NOMO-1 (cell line): ENCODE results near the gene IFITM1.
A peak's percentile ranks its signal among the peaks of the same experiment; 100 is the strongest.
"Not testable (repeated sequence)": the region's sequence is repeated elsewhere in the genome, so short reads cannot be mapped to it uniquely, and the experiment has no call there.

ENCODE experiments used
- DNase-seq, 2 experiments: peaks; one replicate each; lab custom pipeline; 2025; ENCODE audit not compliant: unreplicated experiment in 2 of 2; lab: John Stamatoyannopoulos, UW

The IFITM1 gene

DNA sequence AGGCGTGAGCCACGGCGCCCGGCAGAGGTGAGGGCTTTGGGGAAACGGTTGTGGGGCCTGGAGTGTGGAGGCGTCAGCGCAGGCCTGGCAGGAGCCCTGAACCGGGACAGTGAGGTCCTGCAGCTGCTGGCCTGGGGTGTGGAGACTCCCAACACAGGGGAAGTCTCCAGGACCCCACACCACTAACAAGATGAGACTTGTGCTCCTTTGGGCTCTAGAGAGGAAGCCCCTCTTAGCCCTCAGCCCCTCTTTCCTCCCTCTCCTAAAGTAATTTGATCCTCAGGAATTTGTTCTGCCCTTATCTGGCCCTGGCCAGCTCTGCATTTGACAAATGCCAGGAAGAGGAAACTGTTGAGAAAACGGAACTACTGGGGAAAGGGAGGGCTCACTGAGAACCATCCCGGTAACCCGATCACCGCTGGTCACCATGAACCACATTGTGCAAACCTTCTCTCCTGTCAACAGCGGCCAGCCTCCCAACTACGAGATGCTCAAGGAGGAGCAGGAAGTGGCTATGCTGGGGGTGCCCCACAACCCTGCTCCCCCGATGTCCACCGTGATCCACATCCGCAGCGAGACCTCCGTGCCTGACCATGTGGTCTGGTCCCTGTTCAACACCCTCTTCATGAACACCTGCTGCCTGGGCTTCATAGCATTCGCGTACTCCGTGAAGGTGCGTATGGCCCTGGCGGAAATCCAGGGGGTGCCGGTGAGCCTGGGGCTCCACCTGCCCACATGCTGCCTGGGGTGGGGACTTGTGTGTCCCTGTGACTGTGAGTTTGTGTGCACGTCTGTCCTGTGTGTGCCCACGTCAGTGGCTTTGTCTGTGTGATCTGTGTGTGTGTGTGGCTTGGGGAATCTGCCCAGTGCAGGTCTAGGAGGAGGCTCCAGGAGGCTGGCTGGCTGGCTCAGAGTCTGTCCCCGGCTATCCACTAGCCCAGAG is 5.8 kb upstream of the IFITM1 start, which contains the start of gene IFITM2:
IFITM2 (plus strand) TSS at position 51 of the 943 bp plus-strand sequence; CDS start at position 428, 377 bp downstream.
- peak; percentile 76 to 79 for DNase-seq

DNA sequence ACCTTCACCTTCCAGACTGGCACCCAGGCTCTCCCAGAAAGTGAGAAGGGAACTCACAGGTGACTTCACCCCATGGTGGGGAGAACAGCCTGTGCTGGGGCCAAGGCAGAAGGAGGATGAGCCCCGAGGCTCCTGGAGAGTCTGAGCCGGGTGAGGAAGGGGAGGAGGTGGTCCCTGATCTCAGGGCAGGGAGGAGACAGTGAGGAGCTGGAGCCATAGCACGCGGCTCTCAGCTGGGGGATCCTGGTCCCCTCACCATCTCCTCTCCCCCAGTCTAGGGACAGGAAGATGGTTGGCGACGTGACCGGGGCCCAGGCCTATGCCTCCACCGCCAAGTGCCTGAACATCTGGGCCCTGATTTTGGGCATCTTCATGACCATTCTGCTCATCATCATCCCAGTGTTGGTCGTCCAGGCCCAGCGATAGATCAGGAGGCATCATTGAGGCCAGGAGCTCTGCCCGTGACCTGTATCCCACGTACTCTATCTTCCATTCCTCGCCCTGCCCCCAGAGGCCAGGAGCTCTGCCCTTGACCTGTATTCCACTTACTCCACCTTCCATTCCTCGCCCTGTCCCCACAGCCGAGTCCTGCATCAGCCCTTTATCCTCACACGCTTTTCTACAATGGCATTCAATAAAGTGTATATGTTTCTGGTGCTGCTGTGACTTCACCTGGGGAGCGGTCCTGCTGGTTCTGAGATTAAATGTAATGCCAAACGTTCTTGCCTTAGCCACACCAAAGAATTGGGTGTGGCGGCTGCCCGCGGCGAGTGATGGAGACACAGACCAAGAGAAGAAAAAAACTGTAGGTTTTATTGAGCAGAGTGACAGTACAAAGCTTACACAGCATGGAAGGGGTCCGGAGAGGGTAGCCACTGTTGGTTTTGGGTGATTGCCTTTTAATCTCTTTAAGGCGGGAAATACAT is 4.8 kb upstream of the IFITM1 start:
- DNase-seq = not testable (repeated sequence)

DNA sequence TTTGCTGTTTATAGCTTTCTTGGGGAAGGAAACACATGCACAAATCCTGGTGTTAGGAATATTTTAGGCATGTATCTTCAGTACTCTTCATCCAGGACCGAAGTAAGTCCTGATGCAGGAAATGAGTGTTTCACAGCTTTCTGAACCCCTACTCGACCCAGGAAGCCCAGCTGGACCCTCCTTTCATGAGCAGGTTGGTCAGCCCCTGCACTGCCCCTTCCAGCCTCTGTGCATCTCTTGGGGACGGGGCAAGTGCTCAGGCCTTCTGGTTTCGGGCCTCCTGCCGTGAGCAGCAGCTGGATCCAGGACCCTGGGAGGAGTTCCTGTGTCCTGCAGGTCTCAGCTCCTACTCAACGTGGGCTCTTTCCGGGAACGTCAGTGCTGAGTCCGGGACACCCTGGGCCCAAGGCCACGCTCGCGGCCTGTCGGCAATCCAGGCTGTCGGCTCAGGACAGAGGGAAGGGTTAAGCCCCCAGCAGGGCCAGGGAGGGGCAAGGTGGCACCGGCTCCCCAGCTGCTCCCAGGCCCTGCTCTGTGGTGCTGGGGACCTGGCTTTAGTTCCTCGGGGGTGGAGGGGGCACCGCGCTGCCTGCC is 3.8 kb upstream of the IFITM1 start:
- not testable (repeated sequence) for DNase-seq

DNA sequence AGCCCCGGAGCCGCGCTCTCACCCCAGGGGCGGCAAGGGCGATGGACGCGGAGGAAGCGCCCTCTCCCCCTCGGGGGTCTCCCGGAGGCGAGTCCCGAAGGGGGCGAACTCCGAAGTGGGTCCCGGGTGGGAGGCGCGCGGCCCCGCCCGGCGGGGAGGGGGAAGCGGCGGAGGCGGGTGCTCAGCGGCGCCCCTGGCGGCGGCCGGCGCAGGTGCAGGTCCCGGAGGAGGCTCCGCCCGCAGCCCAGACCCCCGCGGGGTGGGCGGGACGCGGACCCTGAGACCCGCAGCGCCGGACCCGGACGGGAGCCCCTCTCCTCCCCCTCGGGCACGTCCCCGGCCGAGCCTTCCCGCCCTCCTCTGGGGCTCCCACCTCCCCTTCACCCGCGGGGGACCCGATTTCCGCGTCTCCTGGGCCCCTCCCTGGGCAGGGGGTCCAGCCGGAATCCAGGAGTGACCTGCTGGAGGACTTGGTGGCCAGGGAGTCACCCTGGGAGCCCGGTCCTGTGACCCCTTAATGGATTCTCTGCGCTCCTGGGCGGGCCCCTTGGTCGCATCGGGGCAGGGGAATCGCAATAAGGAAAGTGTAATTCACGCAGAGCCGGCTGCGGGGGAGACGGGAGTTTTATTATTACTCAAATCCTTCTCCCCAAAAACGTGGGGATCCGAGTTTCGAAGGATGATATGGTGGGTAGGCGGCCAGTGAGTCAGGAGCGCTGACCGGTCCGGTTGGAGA is 2.7 kb upstream of the IFITM1 start:
- DNase-seq = not testable (repeated sequence)

DNA sequence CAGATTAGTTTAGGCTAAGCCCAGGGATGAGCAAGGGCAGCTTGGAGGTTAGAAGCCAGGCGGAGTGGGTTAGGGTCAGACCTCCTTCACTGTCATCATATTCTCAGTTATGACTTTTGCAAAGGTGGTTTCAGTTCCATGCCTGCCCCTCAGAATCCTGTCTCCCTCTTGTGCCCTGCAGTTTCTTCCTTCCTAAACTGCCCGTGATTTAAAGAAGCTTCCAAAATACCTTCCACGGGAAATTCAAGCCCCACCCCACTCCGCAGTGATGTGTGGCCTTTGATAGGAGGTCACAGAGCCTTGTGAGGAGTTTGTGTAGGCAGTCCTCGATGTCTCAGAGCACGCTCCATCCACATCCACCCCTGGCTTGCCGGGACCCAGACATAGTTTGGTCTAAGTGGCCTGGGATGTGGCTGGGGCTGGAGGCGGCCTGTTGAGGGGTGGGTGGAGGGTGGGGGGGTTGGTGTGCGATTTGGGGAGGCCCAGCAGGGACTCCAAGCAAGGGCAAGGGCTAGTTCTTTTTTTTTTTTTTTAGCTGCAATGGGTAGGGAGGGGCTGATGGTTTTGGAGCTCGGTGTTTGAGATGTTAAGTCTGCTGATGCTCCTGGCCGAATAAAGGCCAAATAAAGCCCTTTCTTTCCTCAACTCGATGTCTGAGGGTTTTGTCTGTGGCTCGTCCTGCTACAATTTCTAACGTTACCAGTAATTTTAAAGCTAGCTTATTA is 1.6 kb upstream of the IFITM1 start:
- no peak for DNase-seq

DNA sequence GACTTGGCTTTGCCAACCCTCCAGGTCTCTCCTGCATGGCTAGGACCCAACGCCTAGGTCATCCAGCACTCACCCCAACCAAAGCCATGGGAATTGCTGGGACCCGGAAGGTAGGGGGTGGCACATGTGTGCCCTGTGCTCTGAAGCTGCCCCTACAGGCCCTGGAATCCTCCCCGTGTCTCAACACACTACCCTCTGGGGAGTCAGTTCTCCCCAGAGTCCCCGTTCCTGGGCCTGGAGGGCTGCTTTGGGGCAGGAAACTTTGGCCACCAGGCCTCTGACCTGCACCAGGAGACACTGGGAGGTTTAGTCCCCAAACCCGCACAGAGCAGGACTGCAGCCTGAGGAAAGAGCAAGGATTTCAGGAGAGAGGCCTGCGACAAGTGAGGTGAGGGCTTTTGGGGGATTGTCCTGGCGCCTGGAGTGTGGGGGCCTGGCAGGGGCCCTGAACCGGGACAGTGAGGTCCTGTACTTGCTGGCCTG is 495 bp upstream of the IFITM1 start:
- DNase-seq = no peak

DNA sequence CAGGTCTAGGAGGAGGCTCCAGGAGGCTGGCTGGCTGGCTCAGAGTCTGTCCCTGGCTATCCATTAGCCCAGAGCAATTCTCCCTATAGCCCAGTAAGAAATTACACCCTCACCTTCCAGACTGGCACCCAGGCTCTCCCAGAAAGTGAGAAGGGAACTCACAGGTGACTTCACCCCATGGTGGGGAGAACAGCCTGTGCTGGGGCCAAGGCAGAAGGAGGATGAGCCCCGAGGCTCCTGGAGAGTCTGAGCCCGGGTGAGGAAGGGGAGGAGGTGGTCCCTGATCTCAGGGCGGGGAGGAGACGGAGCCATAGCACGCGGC is 675 bp downstream of the IFITM1 start:
- not testable (repeated sequence) for DNase-seq

DNA sequence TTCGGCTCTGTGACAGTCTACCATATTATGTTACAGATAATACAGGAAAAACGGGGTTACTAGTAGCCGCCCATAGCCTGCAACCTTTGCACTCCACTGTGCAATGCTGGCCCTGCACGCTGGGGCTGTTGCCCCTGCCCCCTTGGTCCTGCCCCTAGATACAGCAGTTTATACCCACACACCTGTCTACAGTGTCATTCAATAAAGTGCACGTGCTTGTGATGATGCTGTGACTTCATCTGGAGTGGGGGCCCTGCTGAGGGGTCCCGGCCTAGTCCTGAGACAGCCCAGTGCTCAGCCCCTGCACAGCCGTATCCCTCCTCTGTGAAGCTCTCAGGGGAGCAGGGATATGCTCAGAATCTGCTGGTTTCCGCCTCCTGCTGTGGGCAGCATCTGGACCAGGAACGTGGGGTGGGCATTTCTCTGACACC is 1.2 kb downstream of the IFITM1 start:
- DNase-seq = no peak

DNA sequence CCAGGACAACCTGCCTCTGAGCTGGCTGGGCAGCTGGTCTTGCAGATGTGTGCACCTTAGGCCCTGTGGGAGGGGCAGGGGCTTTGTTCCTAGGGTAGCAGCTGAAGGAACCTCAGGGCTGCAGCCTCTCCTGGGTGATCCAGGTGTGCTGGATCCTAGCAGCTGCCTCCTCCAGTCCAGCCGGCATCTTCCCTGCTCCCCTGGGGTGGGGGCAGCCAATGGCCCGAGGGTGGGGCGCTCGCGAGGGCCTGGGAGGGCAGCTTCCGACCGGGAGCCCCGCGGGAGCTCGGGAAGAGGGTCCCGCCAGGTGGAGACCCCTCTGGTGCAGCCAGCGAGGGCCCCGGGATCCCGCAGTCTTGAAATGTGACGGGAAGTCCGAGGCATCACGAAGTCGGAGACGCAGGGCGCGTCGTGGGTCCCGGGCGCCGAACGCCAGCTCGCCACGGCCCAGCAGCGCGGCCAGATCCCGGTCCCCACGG is 1.7 kb downstream of the IFITM1 start:
- DNase-seq = no peak

DNA sequence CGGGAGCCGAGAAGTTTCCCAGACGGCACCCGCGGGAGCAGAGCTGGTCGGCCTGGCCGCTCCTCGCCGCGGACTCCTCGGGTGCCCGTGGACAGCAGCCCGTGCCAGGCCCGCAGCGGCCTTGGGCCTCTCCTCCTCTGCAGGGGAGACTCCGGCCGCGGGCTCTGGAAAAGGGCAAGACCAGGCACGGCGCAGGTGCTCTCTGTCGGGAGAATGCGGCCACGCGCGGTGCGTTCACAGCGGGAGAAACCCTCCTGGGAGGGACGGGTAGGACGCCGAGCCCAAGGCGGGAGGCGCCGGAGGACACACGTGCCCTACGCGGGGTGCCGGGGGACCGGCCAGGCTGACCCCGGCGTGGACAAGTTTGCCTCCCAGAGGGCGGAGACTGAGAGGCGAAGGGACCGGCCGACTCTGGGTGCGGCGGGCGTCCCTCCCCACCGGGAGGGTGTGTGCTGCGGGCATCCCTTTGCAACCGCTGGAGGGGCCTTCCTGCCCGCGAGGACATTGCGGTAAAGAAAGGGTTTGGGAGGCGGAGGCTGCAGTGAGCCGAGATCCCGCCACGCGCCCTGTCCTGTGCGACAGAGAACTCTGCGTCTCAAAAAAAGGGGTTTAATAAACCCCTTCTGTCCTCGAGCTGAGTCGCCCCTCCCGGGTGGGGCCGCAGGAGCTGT is 2.3 kb downstream of the IFITM1 start:
- DNase-seq = no peak

DNA sequence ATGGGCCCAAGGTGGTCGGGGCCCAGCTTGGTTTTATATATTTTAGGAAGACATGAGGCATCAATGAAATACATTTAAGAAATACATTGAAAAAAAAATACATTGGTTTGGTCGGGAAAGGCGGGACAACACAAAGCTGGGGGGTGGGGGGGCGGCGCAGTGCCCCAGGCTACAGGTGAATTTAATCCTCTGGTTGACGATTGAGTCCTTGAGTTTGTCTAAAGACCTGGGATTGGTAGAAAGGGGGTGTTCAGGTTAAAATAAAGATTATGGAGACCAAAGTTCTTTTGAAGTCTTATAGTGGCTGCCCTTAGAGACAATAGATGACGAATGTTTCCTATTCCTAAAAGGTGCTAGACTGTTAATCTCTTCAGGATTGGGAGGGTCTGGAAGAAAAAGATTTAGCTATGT is 3.1 kb downstream of the IFITM1 start:
- no peak for DNase-seq

DNA sequence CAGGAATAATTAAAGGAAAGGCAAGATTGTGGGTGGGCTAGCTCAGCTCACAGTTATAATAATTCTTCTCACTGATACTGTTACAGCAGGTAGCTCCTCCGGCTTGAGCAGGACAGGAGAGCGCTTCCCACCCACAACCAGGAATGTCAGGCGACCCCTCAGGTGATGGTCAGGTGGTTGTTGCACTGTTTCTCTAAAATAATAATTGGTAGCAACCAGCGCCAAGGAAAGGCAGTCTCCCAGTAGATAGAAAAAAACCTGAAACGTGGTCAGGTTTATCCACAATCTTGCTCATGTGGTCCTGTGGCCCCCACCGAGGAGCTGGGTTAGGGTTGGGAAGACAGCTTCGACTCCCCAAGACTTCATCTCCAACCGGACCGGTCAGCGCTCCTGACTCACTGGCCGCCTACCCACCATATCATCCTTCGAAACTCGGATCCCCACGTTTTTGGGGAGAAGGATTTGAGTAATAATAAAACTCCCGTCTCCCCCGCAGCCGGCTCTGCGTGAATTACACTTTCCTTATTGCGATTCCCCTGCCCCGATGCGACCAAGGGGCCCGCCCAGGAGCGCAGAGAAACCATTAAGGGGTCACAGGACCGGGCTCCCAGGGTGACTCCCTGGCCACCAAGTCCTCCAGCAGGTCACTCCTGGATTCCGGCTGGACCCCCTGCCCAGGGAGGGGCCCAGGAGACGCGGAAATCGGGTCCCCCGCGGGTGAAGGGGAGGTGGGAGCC is 4.0 kb downstream of the IFITM1 start:
- DNase-seq = not testable (repeated sequence)

DNA sequence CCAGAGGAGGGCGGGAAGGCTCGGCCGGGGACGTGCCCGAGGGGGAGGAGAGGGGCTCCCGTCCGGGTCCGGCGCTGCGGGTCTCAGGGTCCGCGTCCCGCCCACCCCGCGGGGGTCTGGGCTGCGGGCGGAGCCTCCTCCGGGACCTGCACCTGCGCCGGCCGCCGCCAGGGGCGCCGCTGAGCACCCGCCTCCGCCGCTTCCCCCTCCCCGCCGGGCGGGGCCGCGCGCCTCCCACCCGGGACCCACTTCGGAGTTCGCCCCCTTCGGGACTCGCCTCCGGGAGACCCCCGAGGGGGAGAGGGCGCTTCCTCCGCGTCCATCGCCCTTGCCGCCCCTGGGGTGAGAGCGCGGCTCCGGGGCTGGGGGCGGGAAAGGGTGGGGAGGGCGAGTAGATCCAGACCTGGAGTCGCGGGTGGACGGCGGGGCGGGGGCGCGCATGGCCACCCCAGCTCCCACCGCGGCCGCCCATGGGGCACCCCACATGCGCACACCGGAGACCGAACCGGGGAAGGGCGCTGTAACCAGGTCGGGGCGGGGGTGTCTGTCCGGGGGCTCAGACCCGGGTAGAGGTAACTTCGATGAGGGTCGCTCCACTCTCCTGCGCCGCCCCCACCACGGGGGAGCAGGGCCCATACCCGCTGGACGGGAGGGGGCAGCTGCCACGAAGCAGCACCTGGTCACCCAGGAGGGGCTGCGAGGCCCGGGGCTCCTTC is 4.7 kb downstream of the IFITM1 start:
- DNase-seq = not testable (repeated sequence)

DNA sequence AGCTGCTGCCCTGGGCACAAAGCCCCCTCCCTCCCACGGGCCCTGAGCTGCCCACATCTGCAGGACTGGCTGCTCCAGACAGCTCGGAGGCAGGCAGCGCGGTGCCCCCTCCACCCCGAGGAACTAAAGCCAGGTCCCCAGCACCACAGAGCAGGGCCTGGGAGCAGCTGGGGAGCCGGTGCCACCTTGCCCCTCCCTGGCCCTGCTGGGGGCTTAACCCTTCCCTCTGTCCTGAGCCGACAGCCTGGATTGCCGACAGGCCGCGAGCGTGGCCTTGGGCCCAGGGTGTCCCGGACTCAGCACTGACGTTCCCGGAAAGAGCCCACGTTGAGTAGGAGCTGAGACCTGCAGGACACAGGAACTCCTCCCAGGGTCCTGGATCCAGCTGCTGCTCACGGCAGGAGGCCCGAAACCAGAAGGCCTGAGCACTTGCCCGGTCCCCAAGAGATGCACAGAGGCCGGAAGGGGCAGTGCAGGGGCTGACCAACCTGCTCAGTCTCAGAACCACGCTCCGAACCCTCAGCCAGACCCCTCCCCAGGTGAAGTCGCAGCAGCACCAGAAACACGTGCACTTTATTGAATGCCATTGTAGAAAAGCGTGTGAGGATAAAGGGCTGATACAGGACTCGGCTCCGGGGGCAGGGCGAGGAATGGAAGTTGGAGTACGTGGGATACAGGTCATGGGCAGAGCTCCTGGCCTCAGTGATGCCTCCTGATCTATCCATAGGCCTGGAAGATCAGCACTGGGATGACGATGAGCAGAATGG is 5.5 kb downstream of the IFITM1 start:
- not testable (repeated sequence) for DNase-seq

DNA sequence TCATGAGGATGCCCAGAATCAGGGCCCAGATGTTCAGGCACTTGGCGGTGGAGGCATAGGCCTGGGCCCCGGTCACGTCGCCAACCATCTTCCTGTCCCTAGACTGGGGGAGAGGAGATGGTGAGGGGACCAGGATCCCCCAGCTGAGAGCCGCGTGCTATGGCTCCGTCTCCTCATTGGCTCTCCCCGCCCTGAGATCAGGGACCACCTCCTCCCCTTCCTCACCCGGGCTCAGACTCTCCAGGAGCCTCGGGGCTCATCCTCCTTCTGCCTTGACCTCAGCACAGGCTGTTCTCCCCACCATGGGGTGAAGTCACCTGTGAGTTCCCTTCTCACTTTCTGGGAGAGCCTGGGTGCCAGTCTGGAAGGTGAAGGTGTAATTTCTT is 6.0 kb downstream of the IFITM1 start:
- not testable (repeated sequence) for DNase-seq

DNA sequence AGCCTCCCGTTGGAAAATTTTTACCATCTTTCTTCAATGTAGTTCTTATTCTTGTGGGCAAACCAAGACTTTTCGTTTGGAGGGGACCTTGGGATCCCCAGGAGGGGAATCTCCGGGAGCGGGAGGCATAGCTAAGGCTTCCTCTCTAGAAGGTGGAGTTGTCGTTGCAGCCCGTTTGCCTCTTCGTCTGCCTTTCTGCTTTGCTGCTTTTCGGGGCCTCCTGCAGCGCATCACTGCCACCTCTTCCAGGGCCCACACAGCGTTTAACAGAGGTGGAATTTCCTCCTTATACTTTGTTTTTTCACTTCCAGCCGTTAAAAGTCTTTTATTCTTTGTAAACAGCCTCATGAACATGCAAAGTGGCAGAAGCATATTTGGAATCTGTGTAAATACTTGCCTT is 10.3 kb downstream of the IFITM1 start:
- DNase-seq = no peak
